Measurements from ENCODE around the gene AUNIP.

GRCh38 chr1:25792115-25792514 is 67.1 kb downstream of the AUNIP start:
- TF ChIP-seq CTCF (IDR thresholded peaks at IDR 0.05): no peak
- no peak for TF ChIP-seq POLR2A (IDR thresholded peaks at IDR 0.05)
- TF ChIP-seq POLR2AphosphoS5 (IDR thresholded peaks at IDR 0.05; ENCODE audit: insufficient read depth in 1 of 2, low read depth in 1 of 2): no peak
